Endothelial cell of umbilical vein (primary cell): ENCODE results near the gene PLAGL1. TPM values are rescaled to one million over a fixed set of nuclear protein-coding genes. Genes with fewer than 3 reads are reported as not detected.

Experiments used
- BruUV-seq: library from RNA; stranded (reverse); fragments of 400-500 nt; replicated peaks from 2 replicates; lab custom pipeline; 2021; lab: Mats Ljungman, UMichigan
- CTCF ChIA-PET: fragments of 300-600, 350-600 bp; sonication (Branson Sonifier 250); formaldehyde crosslinking; loops from one replicate; lab custom pipeline; 2021; ENCODE audit warnings: antibody characterized with exemption, inconsistent platforms; lab: Charles Lee
- POLR2A ChIA-PET: fragments of 300-600, 350-600 bp; sonication (Branson Sonifier 250); formaldehyde crosslinking; loops from one replicate; lab custom pipeline; 2021; ENCODE audit warnings: antibody characterized with exemption, inconsistent platforms; lab: Charles Lee
- DNase-seq: peaks from one replicate; pipeline ENCODE4 v3.0.0-alpha.2; 2011; ENCODE audit warnings: low read depth, low spot score
- FAIRE-seq: peaks from 2 replicates; lab custom pipeline; 2011; peaks lifted over from hg19 to GRCh38; lab: Jason Lieb, UNC
- H2AFZ ChIP-seq: 2 replicates; pipeline ENCODE4 v1.6.0; 2012; ENCODE audit warnings: low read depth, low read length, control low read depth, inconsistent platforms
- H3K27ac ChIP-seq: 2 replicates; pipeline ENCODE4 v1.5.1; 2011; ENCODE audit warnings: low read depth, mild to moderate bottlenecking, control low read depth, low read length, moderate library complexity; ENCODE audit not compliant: insufficient read depth
- H3K27me3 ChIP-seq, 2 experiments: 2 replicates each; pipeline versions ENCODE4 v1.6.0 to v1.6.1; 2011; ENCODE audit warnings: low read length in 2 of 2, mixed read lengths in 1 of 2; ENCODE audit not compliant: control insufficient read depth in 2 of 2, insufficient read depth in 2 of 2
- H3K36me3 ChIP-seq, 2 experiments: 2 replicates in 1 of 2; 3 replicates in 1 of 2; pipeline ENCODE4 v1.5.1; 2011; ENCODE audit warnings: low read length in 2 of 2, mild to moderate bottlenecking in 1 of 2, moderate library complexity in 1 of 2; ENCODE audit not compliant: control insufficient read depth in 2 of 2, insufficient read depth in 2 of 2; ENCODE audit errors: extremely low read depth in 1 of 2
- H3K4me1 ChIP-seq: 3 replicates; pipeline ENCODE4 v1.5.1; 2011; ENCODE audit warnings: mild to moderate bottlenecking, low read length; ENCODE audit not compliant: control insufficient read depth, insufficient read depth; ENCODE audit errors: extremely low read depth
- H3K4me2 ChIP-seq: 2 replicates; pipeline ENCODE4 v1.6.1; 2011; ENCODE audit warnings: low read length, control low read depth, mixed read lengths; ENCODE audit not compliant: insufficient read depth
- H3K4me3 ChIP-seq, 3 experiments: fragments of 200-600 bp in 1 of 3; sonication (generic), shearing (Covaris generic) in 1 of 3; replicated peaks in 1 of 3; 2 replicates each; pipeline ENCODE4 v1.5.1; 2011 to 2016; ENCODE audit warnings: control low read depth in 3 of 3, low read length in 3 of 3, mild to moderate bottlenecking in 2 of 3, inconsistent platforms in 1 of 3, low read depth in 1 of 3, moderate library complexity in 1 of 3; ENCODE audit not compliant: insufficient read depth in 1 of 3
- H3K79me2 ChIP-seq: 2 replicates; pipeline ENCODE4 v1.6.0; 2012; ENCODE audit warnings: low read length, inconsistent platforms; ENCODE audit not compliant: control insufficient read depth, insufficient read depth
- H3K9ac ChIP-seq: replicated peaks from 2 replicates; pipeline ENCODE3; 2011; ENCODE audit warnings: low read length, control low read depth; ENCODE audit not compliant: insufficient read depth; ENCODE audit errors: extremely low read depth
- H3K9me1 ChIP-seq: replicated peaks from 3 replicates; pipeline ENCODE4 v1.6.0; 2011; ENCODE audit warnings: mild to moderate bottlenecking, low read length; ENCODE audit not compliant: control insufficient read depth, insufficient read depth; ENCODE audit errors: extremely low read depth
- H3K9me3 ChIP-seq: replicated peaks from 2 replicates; pipeline ENCODE4 v1.5.1; 2012; ENCODE audit warnings: low read length, inconsistent platforms; ENCODE audit not compliant: control insufficient read depth, insufficient read depth
- H4K20me1 ChIP-seq: replicated peaks from 2 replicates; pipeline ENCODE3; 2011; ENCODE audit warnings: mild to moderate bottlenecking, low read length; ENCODE audit not compliant: control insufficient read depth, insufficient read depth; ENCODE audit errors: extremely low read depth
- CTCF ChIP-seq, 2 donors: IDR thresholded peaks; 1 replicate in 1 of 2; 2 replicates in 1 of 2; pipeline ENCODE4 v1.5.1; 2011; ENCODE audit warnings: low read length in 2 of 2, mild to moderate bottlenecking in 2 of 2, moderate library complexity in 2 of 2, control low read depth in 1 of 2, inconsistent platforms in 1 of 2, low read depth in 1 of 2; ENCODE audit not compliant: insufficient read depth in 1 of 2; ENCODE audit errors: extremely low read depth in 1 of 2
- EZH2 ChIP-seq: IDR thresholded peaks from 2 replicates; pipeline ENCODE4 v1.6.1; 2012; ENCODE audit warnings: borderline replicate concordance, low read depth, mild to moderate bottlenecking, moderate library complexity, low read length, inconsistent platforms; ENCODE audit not compliant: severe bottlenecking
- FOS ChIP-seq: IDR thresholded peaks from 2 replicates; pipeline ENCODE4 v1.6.1; 2011; ENCODE audit warnings: mild to moderate bottlenecking, low read length, moderate library complexity, borderline replicate concordance; ENCODE audit not compliant: insufficient read depth
- GATA2 ChIP-seq: IDR thresholded peaks from 2 replicates; pipeline ENCODE4 v1.7.0; 2011; ENCODE audit warnings: low read depth, mild to moderate bottlenecking, moderate library complexity, mixed read lengths, low read length; ENCODE audit not compliant: insufficient read length, insufficient read depth
- JUN ChIP-seq: IDR thresholded peaks from 2 replicates; pipeline ENCODE4 v1.6.1; 2011; ENCODE audit warnings: borderline replicate concordance, low read depth; ENCODE audit not compliant: insufficient read length, insufficient read depth
- MAX ChIP-seq: IDR thresholded peaks from 2 replicates; pipeline ENCODE4 v1.6.1; 2011; ENCODE audit not compliant: insufficient read depth, insufficient read length
- MYC ChIP-seq: IDR thresholded peaks from one replicate; pipeline ENCODE4 v1.6.1; 2011; ENCODE audit warnings: mild to moderate bottlenecking, low read depth, low read length
- POLR2A ChIP-seq: IDR thresholded peaks from 2 replicates; pipeline ENCODE4 v1.6.1; 2012; ENCODE audit warnings: low read depth, mild to moderate bottlenecking, control low read depth, low read length
- POLR2AphosphoS5 ChIP-seq: IDR thresholded peaks from 2 replicates; pipeline ENCODE4 v1.6.1; 2012; ENCODE audit warnings: low read depth, mild to moderate bottlenecking, control low read depth, low read length, moderate library complexity; ENCODE audit not compliant: insufficient read depth
- dilution Hi-C: fragments of 300-500 bp; cut with MboI; formaldehyde crosslinking; loops from one replicate; pipeline ENCODE4 v1.15.0; 2019; ENCODE audit warnings: low sequenced_read_pairs; ENCODE audit not compliant: extremely low pct_ligation_motif_present
- intact Hi-C: fragments of 100-400 bp; cut with micrococcal nuclease; formaldehyde crosslinking; loops from one replicate; pipeline ENCODE4 v1.10.0; 2022
- polyA plus RNA-seq, 4 experiments: library from polyadenylated mRNA; depleted of rRNA in 3 of 4; stranded (reverse) in 3 of 4; unstranded in 1 of 4; fragments of >200 nt; gene quantifications; 2 replicates each; pipeline versions ENCODE4 v1.2.1 to v1.2.3, GENCODE V29; 2011 to 2012; ENCODE audit warnings: missing spikeins in 1 of 4
- total RNA-seq: library from RNA; stranded (reverse); gene quantifications from 2 replicates; pipeline ENCODE4 v1.2.3, GENCODE V29; 2021

Gene PLAGL1
- total and polyA plus RNA-seq, 2 donors (not counting 3 experiments of a cell fraction or from before 2014, with no cell fraction given): 20.9 to 40.4 TPM

GRCh38 chr6:143936778-143937667 lies 71.0 kb downstream of the PLAGL1 start:
- no peak overlapping the region for H2AFZ ChIP-seq
- intact Hi-C loops (no loop called here), dilution Hi-C loops (no loop called here)
- DNase-seq: no peak
- no peaks in the 10 kb centered on the region for H3K9me3 ChIP-seq
- no peaks in the 10 kb centered on the region for H4K20me1 ChIP-seq
- POLR2A ChIA-PET: no interaction called here
- TF ChIP-seq MAX (no peak), POLR2AphosphoS5 (no peak), POLR2A (no peak), GATA2 (no peak), CTCF (IDR thresholded peaks at IDR 0.05; ENCODE audit: extremely low read depth in 1 of 2, insufficient read depth in 1 of 2, low read depth in 1 of 2, low read length in 2 of 2) (no peak), EZH2 (no peak), FOS (no peak), MYC (no peak), JUN (no peak)
- no TSS peak for BruUV-seq
- H3K9me1 ChIP-seq: no peaks in the 10 kb centered on the region
- peaks cover 1 to 7% of the 10 kb centered on the region in 2 experiments for H3K27me3 ChIP-seq
- no peak overlapping the region for H3K27ac ChIP-seq
- no peak for FAIRE-seq
- H3K9ac ChIP-seq: no peak overlapping the region
- no peaks in the 10 kb centered on the region for H3K36me3 ChIP-seq
- H3K79me2 ChIP-seq: no peaks in the 10 kb centered on the region
- H3K4me3 ChIP-seq: no peak overlapping the region
- H3K4me2 ChIP-seq: no peak overlapping the region
- CTCF ChIA-PET: interaction anchor here (0.6 kb wide), 1 partner anchor 35 kb away, joined by 3 read pairs; no protein-coding TSS in a partner anchor
- H3K4me1 ChIP-seq: no peaks in the 10 kb centered on the region
